B cell (primary cell): ENCODE data around the gene HSDL2. TPM values are rescaled to one million over a fixed set of nuclear protein-coding genes. Genes with fewer than 3 reads are reported as not detected.

Experiments
- ATAC-seq: fragments of 200-7000 bp; cut with Tn5 transposase; one replicate; pipeline ENCODE4 v1.10.0; 2021; ENCODE audit warnings: low read depth, mild to moderate bottlenecking, moderate number of reproducible peaks, moderate library complexity
- CTCF ChIA-PET: fragments of 350-600 bp; sonication (Branson Sonifier 250); formaldehyde crosslinking; loops from one replicate; lab custom pipeline; 2021; ENCODE audit warnings: antibody characterized with exemption, inconsistent platforms; lab: Charles Lee
- POLR2A ChIA-PET: fragments of 350-600 bp; sonication (Branson Sonifier 250); formaldehyde crosslinking; loops from one replicate; lab custom pipeline; 2021; ENCODE audit warnings: antibody characterized with exemption; lab: Charles Lee
- DNase-seq: peaks from one replicate; pipeline ENCODE4 v3.0.0; 2013
- H2AFZ ChIP-seq: 2 replicates; pipeline ENCODE4 v1.6.1; 2012; ENCODE audit warnings: mild to moderate bottlenecking, low read depth, low read length; ENCODE audit not compliant: insufficient read depth, poor library complexity, severe bottlenecking
- H3K27ac ChIP-seq, 2 donors: 1 replicate in 1 of 2; 2 replicates in 1 of 2; pipeline ENCODE4 v1.5.1; 2012 to 2013; ENCODE audit warnings: low read length in 2 of 2, mild to moderate bottlenecking in 2 of 2, moderate library complexity in 1 of 2
- H3K27me3 ChIP-seq, 4 experiments: fragments of 200-600 bp in 1 of 4; sonication (generic) in 1 of 4; replicated peaks in 1 of 4; 1 replicate in 2 of 4; 2 replicates in 2 of 4; pipeline versions ENCODE4 v1.6.1 to v1.7.0; 2013 to 2016; ENCODE audit warnings: low read length in 3 of 4, mild to moderate bottlenecking in 2 of 4, mixed read lengths in 1 of 4, moderate library complexity in 1 of 4; ENCODE audit not compliant: insufficient read depth in 4 of 4, control insufficient read depth in 3 of 4; ENCODE audit errors: control extremely low read depth in 1 of 4
- H3K36me3 ChIP-seq, 2 experiments: replicated peaks in 1 of 2; 1 replicate in 1 of 2; 2 replicates in 1 of 2; pipeline versions ENCODE4 v1.6.1 to v1.7.1; 2013; ENCODE audit warnings: low read length in 1 of 2; ENCODE audit not compliant: insufficient read depth in 2 of 2, control insufficient read depth in 1 of 2; ENCODE audit errors: control extremely low read depth in 1 of 2, extremely low read depth in 1 of 2
- H3K4me1 ChIP-seq, 2 donors: fragments of 200-600 bp in 1 of 2; sonication (generic) in 1 of 2; 1 replicate in 1 of 2; 2 replicates in 1 of 2; pipeline versions ENCODE4 v1.5.1 to v1.6.1; 2013 to 2017; ENCODE audit warnings: low read length in 2 of 2; ENCODE audit not compliant: control insufficient read depth in 2 of 2, insufficient read depth in 2 of 2
- H3K4me2 ChIP-seq: replicated peaks from 2 replicates; pipeline ENCODE3; 2012; ENCODE audit warnings: mild to moderate bottlenecking, low read depth, low read length; ENCODE audit not compliant: poor library complexity, severe bottlenecking
- H3K4me3 ChIP-seq, 5 experiments: fragments of 200-600 bp in 1 of 5; sonication (generic) in 1 of 5; 1 replicate in 3 of 5; 2 replicates in 2 of 5; pipeline versions ENCODE4 v1.5.1 to v1.7.0; 2011 to 2016; ENCODE audit warnings: low read length in 4 of 5, mild to moderate bottlenecking in 4 of 5, low read depth in 2 of 5, control low read depth in 1 of 5, moderate library complexity in 1 of 5; ENCODE audit not compliant: insufficient read depth in 1 of 5; ENCODE audit errors: control extremely low read depth in 1 of 5, extremely low read depth in 1 of 5
- H3K79me2 ChIP-seq: fragments of 200-600 bp; sonication (generic); one replicate; pipeline ENCODE4 v1.6.0; 2016; ENCODE audit warnings: low read length; ENCODE audit not compliant: control insufficient read depth, insufficient read depth
- H3K9ac ChIP-seq: fragments of 200-600 bp; sonication (generic); 2 replicates; pipeline ENCODE4 v1.6.1; 2017; ENCODE audit warnings: mild to moderate bottlenecking, low read length, moderate library complexity
- H3K9me3 ChIP-seq, 3 donors: one replicate each; pipeline versions ENCODE4 v1.6.1 to v1.7.1; 2013; ENCODE audit warnings: low read length in 2 of 3; ENCODE audit not compliant: control insufficient read depth in 2 of 3, insufficient read depth in 1 of 3; ENCODE audit errors: control extremely low read depth in 1 of 3
- H4K20me1 ChIP-seq: 2 replicates; pipeline ENCODE4 v1.6.0; 2012; ENCODE audit warnings: mild to moderate bottlenecking, low read length; ENCODE audit not compliant: insufficient read depth, control insufficient read depth, poor library complexity, severe bottlenecking
- H3K27ac Mint-ChIP-seq: one replicate; pipeline ENCODE4 v1.8.0; 2021; ENCODE audit warnings: mixed read lengths
- H3K27me3 Mint-ChIP-seq: one replicate; pipeline ENCODE4 v1.8.0; 2021; ENCODE audit warnings: mixed read lengths
- H3K4me1 Mint-ChIP-seq: one replicate; pipeline ENCODE4 v1.8.0; 2021; ENCODE audit warnings: mixed read lengths
- H3K4me3 Mint-ChIP-seq: one replicate; pipeline ENCODE4 v1.8.0; 2021; ENCODE audit warnings: mixed read lengths
- H3K9me3 Mint-ChIP-seq: one replicate; pipeline ENCODE4 v1.8.0; 2022; ENCODE audit warnings: mixed read lengths; ENCODE audit not compliant: insufficient read depth
- CTCF ChIP-seq: fragments of 200-600 bp; IDR thresholded peaks from one replicate; pipeline ENCODE4 v1.8.0; 2022; ENCODE audit warnings: antibody characterized with exemption, mild to moderate bottlenecking
- EZH2 ChIP-seq: IDR thresholded peaks from 2 replicates; pipeline ENCODE4 v1.6.1; 2012; ENCODE audit warnings: borderline replicate concordance, low read depth, mild to moderate bottlenecking, moderate library complexity, low read length; ENCODE audit not compliant: insufficient read depth, poor library complexity, severe bottlenecking
- WGBS: methylation state at CpG from one replicate; pipeline ENCODE4 v1.1.5; 2013; ENCODE audit warnings: missing lambda C conversion rate; ENCODE audit not compliant: insufficient coverage; 5-methylcytosine and 5-hydroxymethylcytosine counted together
- intact Hi-C: fragments of 100-400 bp; cut with micrococcal nuclease; formaldehyde crosslinking; loops from one replicate; pipeline ENCODE4 v1.10.0; 2022
- polyA plus RNA-seq: library from polyadenylated mRNA; depleted of rRNA; stranded (reverse); fragments of >200 nt; gene quantifications from 2 replicates; pipeline ENCODE4 v1.2.3, GENCODE V29; 2012
- total RNA-seq, 2 donors: library from RNA; stranded (reverse); fragments of 120-200 nt in 1 of 2; gene quantifications; 1 replicate in 1 of 2; 2 replicates in 1 of 2; pipeline versions ENCODE4 v1.2.3 to v1.2.4, GENCODE V29; 2013 to 2022

Gene HSDL2
- total and polyA plus RNA-seq, 2 donors (not counting 1 experiment from before 2014, with no cell fraction given): 5.8 to 11.7 TPM

GRCh38 chr9:112422417-112423148 is 42.7 kb downstream of the HSDL2 start:
- no peak overlapping the region for H2AFZ ChIP-seq
- peaks cover 0 to 5% of the 10 kb centered on the region in 2 experiments for H3K36me3 ChIP-seq
- no peak overlapping the region for H3K9ac ChIP-seq
- H3K27me3 ChIP-seq: no peaks in the 10 kb centered on the region
- H4K20me1 ChIP-seq: no peaks in the 10 kb centered on the region
- TF ChIP-seq EZH2 (no peak), CTCF (no peak)
- ChIA-PET POLR2A (no interaction called here), CTCF (no interaction called here)
- no peak overlapping the region for H3K4me3 ChIP-seq
- no peak overlapping the region for H3K27ac Mint-ChIP-seq
- H3K4me3 Mint-ChIP-seq: no peak overlapping the region
- DNase-seq (no peak), ATAC-seq (no peak)
- no peaks in the 10 kb centered on the region for H3K79me2 ChIP-seq
- no peaks in the 10 kb centered on the region for H3K9me3 ChIP-seq
- WGBS: 100% methylated on average over 1 of the region's 3 CpGs
- H3K4me1 Mint-ChIP-seq: no peaks in the 10 kb centered on the region
- no peaks in the 10 kb centered on the region for H3K27me3 Mint-ChIP-seq
- H3K27ac ChIP-seq: no peak overlapping the region
- intact Hi-C loops: no loop called here
- H3K4me2 ChIP-seq: no peak overlapping the region
- H3K4me1 ChIP-seq: no peaks in the 10 kb centered on the region
- no peaks in the 10 kb centered on the region for H3K9me3 Mint-ChIP-seq

- DNase-seq (no peak), ATAC-seq (no peak)
- intact Hi-C loops: no loop called here
- CTCF ChIA-PET: no interaction called here
- Histone ChIP-seq H3K4me1 (no peaks in the 10 kb centered on the region), H4K20me1 (no peaks in the 10 kb centered on the region), H3K36me3 (no peaks in the 10 kb centered on the region), H3K27ac (no peak overlapping the region), H3K27me3 (no peaks in the 10 kb centered on the region), H3K4me3 (no peak overlapping the region), H3K9ac (no peak overlapping the region), H3K9me3 (no peaks in the 10 kb centered on the region), H3K79me2 (no peaks in the 10 kb centered on the region), H2AFZ (no peak overlapping the region), H3K4me2 (no peak overlapping the region)
- TF ChIP-seq EZH2 (no peak), CTCF (no peak)
- H3K4me1 Mint-ChIP-seq: no peaks in the 10 kb centered on the region
- no peak overlapping the region for H3K27ac Mint-ChIP-seq
- no peaks in the 10 kb centered on the region for H3K9me3 Mint-ChIP-seq
- H3K27me3 Mint-ChIP-seq: no peaks in the 10 kb centered on the region
- 98% methylated on average over 5 of the region's 6 CpGs for WGBS
- no peak overlapping the region for H3K4me3 Mint-ChIP-seq
- POLR2A ChIA-PET: no interaction called here
These were observed 50.2 kb downstream of the HSDL2 start for GRCh38 chr9:112430006-112430522.
